ENCODE measurements around the gene PTPRN2.

PTPRN2 gene

DNA sequence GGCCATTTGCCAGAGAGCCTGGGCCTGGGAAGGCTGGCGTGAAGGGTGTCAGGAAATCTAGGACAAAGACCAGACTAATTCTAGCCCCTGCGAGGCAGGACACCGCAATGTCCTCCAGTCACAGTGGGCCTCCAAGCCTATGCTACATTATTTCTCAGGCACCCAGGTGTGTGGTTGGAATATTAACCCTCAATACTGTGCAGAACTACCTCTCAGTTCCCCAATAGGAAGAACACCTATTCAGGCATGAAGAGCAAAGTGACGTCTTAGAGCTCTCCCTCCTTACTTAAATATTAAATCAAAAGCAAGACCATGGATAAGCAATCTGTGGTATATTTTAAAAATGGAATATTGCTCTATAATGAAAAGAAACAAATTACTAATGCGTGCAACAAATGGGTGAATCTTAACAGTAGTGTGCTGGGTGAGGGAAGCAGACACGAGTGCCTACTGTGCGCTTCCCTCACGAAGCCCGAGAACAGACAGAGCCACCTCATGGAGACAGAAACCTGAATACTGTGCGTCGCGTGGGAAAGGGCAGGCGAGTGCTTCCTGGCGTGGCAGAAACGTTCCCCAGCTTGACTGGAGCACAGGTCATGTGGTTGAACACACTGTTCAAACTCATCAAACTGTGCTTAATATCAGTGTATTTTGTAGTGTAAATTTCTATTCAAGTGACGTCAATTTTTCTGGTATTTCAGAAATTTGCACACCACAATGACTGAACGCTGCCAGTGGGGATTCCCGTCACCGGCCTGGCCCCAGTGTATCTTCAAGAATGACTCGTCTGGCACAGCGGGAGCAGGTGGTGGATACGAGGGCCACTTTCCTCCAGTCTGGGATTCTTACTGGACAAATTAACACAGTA is 15.5 kb upstream of the PTPRN2 start:
- DNase-seq, result no peak

- DNase-seq, result no peak
Measured at GRCh38 chr7:158602041-158602440, 14.4 kb upstream of the PTPRN2 start.

- DNase-seq, result no peak
Measured at GRCh38 chr7:158601090-158601489, 13.5 kb upstream of the PTPRN2 start.

DNA sequence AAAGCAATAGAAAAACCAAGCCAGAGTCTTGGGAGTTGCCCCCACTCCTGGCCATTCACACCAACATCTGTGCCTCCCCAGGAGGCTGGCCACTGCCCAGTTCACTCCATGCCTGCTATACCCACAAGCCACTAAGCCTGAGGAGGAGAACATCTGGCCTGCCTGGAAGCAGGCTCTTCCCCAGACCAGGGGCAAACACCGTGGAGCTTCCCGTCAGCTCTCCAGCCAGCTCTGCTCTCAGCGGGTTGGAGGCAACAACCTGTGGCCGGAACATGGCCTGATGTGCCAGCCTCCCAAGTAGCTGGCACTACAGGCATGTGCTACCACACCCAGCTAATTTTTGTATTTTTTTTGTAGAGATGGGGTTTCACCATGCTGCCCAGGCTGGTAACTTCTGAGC is 9.1 kb upstream of the PTPRN2 start:
- DNase-seq, result no peak

DNA sequence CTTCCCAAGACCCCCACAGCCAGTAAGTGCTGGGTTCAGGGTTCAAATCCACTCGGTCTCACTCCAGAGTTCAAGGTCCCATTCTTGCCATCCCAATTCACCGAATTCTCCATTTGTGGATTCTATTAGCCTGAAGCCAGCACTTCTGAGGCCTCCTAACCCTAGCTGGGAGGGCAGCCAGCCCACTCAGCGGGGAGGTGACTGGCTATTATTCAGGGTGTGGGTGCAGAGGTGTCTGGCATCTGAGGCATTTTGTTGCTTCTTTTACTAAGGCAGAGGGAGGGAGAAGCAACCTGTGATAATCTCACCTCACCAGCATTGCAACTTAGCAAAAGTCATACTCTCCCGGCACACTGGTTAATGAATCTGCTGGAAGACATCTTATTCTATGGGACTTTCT is 8.7 kb upstream of the PTPRN2 start:
- DNase-seq, result no peak

- no peak for DNase-seq
Measured at GRCh38 chr7:158595068-158595467, 7.4 kb upstream of the PTPRN2 start.

DNA sequence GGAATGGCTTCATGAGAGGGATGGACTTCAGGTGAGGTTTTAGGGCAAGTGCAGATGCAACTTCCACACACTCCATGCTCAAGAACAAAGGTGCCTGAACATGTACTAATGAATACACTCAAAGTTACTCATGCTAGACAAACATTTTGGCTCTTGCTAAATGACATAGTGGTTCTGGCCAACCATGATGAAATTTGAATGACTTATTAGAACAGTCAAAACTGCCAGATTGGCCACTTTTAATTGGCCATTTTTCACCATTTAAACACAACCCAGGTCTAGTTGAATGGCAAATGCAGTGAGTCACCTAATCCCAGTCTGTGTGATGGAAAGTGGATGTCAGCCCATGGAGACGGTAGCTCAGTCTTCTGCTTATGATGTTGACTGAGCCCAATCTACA is 4.9 kb upstream of the PTPRN2 start:
- no peak for DNase-seq

DNA sequence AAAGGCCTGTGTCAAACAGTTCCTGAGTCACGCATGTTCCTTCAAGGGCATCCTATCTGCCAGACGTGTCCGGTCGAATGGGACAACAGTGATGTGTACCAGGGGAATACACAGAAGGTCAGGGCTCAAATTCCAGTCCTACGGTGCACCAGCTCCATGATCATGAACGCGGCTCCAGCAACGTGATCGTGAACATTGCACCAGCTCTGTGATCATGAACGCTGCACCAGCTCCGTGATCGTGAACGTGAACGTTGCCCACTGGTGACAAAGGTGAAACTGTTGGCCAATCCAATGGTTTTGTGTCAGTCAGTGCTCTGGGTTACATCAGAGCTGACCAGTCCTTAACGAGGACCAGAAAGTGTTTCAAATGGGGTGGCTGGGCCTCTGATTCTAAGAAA is 4.3 kb upstream of the PTPRN2 start:
- no peak for DNase-seq

DNA sequence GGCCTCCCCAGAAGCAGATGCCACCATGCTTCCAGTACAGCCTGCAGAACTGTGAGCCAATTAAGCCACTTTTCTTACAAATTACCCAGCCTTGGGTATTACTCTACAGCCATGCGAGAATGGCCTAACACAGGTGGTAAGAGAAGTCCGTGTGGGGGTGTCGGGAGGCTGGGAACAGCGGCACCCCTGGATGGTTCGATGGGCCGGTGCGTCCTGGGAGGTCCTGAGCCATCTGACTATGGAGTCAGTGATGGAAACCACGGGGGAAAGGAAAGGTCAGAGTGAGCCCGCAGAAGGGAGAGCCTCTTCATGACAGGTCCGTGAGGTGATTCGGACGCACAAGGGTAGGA is 2.5 kb upstream of the PTPRN2 start:
- no peak for DNase-seq

GRCh38 chr7:158589653-158590052 is 2.0 kb upstream of the PTPRN2 start:
- DNase-seq, result no peak

GRCh38 chr7:158588878-158589442 is 1.3 kb upstream of the PTPRN2 start:
- no peak for DNase-seq

DNA sequence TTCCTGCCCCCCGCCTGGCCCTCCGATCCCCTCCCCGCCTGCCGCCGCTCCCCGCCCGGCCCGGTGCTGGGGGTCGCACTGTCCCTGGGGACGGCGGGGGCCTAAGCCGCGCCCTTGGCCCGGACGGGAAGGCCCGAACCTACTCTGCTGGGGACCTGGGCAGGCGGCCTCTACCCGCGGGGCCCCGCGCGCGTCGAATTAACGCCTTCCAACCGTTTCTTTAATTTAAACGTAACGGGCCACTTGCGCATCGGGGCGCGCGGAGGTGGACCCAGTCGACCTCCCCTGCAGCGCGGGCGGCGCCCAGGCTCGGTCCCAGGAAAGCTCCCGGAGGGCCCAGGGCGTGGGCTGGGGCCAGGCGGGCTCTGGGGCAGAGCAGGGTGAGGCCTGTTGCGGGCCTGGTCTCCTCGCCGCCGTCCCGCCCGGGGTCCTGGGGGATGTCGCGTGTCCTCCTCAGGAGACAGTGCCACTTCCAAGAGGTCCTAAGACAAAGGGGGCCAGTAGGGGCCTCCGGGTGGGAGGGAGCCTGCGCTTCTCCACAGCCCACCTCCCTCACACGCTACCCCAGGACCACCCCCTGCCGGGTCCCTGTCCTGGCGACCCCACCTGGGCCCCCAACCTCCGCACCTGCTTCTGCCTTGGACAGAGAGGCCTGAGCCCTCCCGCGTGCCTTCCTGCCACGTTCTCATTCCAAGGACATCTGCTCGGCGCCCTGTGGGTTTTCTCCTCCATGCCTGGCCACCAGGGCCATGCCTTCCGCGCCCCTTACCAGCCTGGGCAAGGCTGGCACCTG is 658 bp upstream of the PTPRN2 start:
- DNase-seq, result no peak

GRCh38 chr7:158586499-158587161 is 993 bp downstream of the PTPRN2 start:
- no peak for DNase-seq

DNA sequence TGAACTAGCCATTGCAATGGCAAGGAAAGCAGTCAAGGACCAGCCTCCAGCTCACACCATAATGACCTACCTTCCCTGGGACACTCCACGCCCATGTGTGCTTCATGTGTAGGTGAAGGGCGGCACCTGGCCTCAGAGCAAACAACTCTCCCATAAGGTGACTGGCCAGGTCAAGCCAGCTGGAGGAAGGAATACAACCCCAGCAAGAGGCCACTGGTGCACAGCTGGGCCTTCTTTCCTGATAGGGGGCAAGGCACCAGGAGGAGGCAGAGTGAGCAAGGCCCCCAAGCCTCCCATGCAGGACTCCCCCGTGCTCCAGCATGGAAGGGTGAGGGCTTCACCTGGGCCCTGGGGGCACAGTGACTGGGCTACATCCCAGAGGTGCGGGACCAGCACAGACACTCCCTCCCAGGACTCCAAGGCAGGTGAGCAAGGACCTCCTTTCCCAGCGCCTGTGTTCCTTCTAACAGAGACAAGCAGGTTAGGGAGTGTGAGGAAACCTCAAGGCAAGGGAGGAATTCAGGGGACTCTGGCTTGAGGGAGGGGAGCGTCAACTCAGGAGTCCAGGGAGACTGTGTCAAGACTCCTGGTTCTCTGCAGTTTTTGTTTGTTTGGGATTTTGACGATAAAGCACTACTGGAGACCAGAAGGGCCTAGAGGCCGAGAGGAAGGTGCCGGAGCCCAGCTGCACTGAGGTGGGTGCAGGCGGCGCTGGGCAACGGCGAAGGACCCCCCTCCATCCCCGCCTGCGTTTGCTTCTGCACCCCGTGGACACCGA is 1.7 kb downstream of the PTPRN2 start:
- no peak for DNase-seq

DNA sequence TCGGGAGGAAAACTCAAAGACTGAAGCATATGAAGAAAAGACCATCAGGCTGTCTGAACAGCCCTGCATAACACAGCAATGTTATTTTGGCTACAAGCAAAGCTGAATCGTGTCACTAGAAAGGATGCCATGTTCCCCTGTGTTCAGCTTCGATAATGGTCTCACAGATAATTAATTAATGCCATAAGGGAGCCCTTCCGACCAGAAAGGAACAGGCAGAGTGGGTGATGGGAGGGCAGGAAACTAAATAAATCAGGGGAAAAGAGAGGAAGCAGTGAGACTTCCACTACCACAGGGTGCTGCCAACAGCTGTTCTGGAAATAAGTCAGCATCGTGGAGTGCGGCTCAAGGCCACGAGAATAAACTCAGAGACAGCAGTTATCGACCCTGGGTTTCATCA is 3.2 kb downstream of the PTPRN2 start:
- DNase-seq, result no peak

DNA sequence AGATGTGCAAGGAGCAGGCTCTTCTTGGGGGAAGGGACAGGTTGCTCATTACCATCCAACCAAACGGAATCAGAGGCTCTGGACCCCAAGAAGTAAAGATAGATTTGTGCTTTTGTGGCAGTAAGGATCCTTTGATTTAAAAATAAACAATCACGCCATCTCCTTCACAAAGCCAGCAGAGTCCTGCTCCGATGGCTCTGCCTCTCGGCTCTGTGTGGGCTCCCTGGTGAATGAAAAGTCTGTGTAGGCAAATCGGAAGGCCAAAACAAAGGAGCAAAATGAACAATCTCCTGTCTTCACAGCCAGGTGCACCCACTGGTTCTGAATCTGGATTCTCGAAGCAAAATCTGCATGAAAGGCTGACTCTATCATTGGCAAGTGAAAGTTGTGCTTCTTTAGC is 3.8 kb downstream of the PTPRN2 start:
- DNase-seq, result no peak

GRCh38 chr7:158583143-158583542 is 4.5 kb downstream of the PTPRN2 start:
- no peak for DNase-seq

- DNase-seq, result no peak
Measured at GRCh38 chr7:158582089-158582456, 5.5 kb downstream of the PTPRN2 start.

GRCh38 chr7:158581440-158582088 is 6.1 kb downstream of the PTPRN2 start:
- no peak for DNase-seq

DNA sequence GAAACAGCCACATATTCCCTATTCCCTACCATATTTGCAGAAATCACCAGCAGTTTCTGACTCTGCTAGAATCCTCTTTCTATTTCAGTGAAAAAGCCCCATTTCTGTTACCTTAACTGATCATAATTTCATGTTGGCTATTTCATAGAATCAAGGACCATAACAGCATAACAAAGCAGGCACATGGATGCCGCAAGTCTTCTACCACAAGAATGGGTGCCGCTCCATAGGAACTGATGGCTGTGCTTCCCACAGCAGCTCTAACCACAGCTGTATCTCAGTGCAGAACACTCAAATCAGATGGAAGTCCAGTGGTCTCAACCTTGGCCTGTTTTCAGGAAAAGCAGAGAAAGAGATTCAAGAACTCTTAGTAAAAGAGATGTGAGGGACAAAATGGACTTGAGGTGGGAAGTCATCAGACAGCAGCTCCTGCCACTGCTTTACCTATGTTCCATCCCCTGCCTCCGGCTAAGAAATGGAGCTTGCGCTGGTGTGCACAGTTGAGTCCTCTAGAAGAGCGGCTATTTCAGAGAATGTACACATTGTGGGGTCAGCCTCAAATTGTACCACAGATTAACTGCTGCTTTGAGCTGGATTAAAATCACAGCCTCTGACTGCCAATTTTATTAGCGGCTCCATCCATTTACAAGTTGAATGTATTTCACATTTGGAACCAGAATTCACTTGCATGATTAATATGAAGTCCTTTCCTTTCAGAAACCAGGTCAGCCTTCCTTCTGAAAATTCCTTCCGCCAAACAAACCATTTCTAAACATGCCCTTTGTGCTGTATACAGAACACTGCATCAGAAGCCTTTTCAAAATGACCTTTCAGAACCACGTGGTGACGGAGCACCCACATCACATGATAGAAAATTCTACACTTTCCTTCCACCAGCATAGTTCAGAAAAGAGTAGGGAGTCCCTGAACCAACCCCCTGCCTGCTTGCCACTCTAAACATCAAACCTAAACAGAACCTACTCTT is 7.7 kb downstream of the PTPRN2 start:
- DNase-seq, result no peak
